SK-N-SH (cell line): Measurements from ENCODE around the gene RPS6KA2.

Experiments used
- EP300 ChIP-seq, 2 experiments: IDR thresholded peaks; 2 replicates each; pipeline versions ENCODE4 v1.4.0 to v1.6.1; 2012; ENCODE audit warnings: borderline replicate concordance in 1 of 2, low read depth in 1 of 2, low read length in 1 of 2
- EZH2phosphoT487 ChIP-seq: fragments of 200-600 bp; sonication (generic); IDR thresholded peaks from 2 replicates; pipeline ENCODE4 v1.6.1; 2017; ENCODE audit warnings: low read depth, mixed run types, mild to moderate bottlenecking, antibody characterized with exemption, moderate library complexity, borderline replicate concordance
- FOXM1 ChIP-seq: IDR thresholded peaks from 2 replicates; pipeline ENCODE4 v1.4.0; 2012; ENCODE audit warnings: low read depth, mild to moderate bottlenecking
- RXRA ChIP-seq: IDR thresholded peaks from 2 replicates; pipeline ENCODE4 v1.4.0; 2012; ENCODE audit warnings: low read depth, mild to moderate bottlenecking, borderline replicate concordance
- TAF1 ChIP-seq: IDR thresholded peaks from 2 replicates; pipeline ENCODE4 v1.6.1; 2012; ENCODE audit warnings: low read depth, mild to moderate bottlenecking, low read length, moderate library complexity, borderline replicate concordance
- TCF12 ChIP-seq: IDR thresholded peaks from 2 replicates; pipeline ENCODE4 v1.4.0; 2012
- TEAD4 ChIP-seq: IDR thresholded peaks from 2 replicates; pipeline ENCODE4 v1.4.0; 2012; ENCODE audit warnings: mild to moderate bottlenecking, borderline replicate concordance; ENCODE audit not compliant: insufficient read depth
- USF2 ChIP-seq: fragments of 150-350 bp; IDR thresholded peaks from 2 replicates; pipeline ENCODE4 v1.6.1; 2017; ENCODE audit warnings: antibody characterized with exemption, low read length, low read depth, borderline replicate concordance
- TF ChIP-seq, protein P1 (sequence below): IDR thresholded peaks from 2 replicates; pipeline ENCODE4 v1.6.1; 2012; ENCODE audit warnings: mild to moderate bottlenecking, low read depth, low read length, moderate library complexity
- TF ChIP-seq, protein P2 (sequence below): fragments of 200-600 bp; sonication (generic); IDR thresholded peaks from 2 replicates; pipeline ENCODE4 v1.6.1; 2017; ENCODE audit warnings: antibody characterized with exemption, mild to moderate bottlenecking, moderate library complexity

GRCh38 chr6:166508726-166509125 lies 118.3 kb downstream of the RPS6KA2 start:
- TF ChIP-seq, protein P1, sequence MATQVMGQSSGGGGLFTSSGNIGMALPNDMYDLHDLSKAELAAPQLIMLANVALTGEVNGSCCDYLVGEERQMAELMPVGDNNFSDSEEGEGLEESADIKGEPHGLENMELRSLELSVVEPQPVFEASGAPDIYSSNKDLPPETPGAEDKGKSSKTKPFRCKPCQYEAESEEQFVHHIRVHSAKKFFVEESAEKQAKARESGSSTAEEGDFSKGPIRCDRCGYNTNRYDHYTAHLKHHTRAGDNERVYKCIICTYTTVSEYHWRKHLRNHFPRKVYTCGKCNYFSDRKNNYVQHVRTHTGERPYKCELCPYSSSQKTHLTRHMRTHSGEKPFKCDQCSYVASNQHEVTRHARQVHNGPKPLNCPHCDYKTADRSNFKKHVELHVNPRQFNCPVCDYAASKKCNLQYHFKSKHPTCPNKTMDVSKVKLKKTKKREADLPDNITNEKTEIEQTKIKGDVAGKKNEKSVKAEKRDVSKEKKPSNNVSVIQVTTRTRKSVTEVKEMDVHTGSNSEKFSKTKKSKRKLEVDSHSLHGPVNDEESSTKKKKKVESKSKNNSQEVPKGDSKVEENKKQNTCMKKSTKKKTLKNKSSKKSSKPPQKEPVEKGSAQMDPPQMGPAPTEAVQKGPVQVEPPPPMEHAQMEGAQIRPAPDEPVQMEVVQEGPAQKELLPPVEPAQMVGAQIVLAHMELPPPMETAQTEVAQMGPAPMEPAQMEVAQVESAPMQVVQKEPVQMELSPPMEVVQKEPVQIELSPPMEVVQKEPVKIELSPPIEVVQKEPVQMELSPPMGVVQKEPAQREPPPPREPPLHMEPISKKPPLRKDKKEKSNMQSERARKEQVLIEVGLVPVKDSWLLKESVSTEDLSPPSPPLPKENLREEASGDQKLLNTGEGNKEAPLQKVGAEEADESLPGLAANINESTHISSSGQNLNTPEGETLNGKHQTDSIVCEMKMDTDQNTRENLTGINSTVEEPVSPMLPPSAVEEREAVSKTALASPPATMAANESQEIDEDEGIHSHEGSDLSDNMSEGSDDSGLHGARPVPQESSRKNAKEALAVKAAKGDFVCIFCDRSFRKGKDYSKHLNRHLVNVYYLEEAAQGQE = no peak
- TF ChIP-seq TCF12 (no peak), TAF1 (no peak), EP300 (IDR thresholded peaks at IDR 0.05; ENCODE audit: borderline replicate concordance in 1 of 2, low read depth in 1 of 2, low read length in 1 of 2) (no peak), USF2 (no peak), TEAD4 (no peak), FOXM1 (no peak), RXRA (no peak), EZH2phosphoT487 (no peak)
- TF ChIP-seq, protein P2, sequence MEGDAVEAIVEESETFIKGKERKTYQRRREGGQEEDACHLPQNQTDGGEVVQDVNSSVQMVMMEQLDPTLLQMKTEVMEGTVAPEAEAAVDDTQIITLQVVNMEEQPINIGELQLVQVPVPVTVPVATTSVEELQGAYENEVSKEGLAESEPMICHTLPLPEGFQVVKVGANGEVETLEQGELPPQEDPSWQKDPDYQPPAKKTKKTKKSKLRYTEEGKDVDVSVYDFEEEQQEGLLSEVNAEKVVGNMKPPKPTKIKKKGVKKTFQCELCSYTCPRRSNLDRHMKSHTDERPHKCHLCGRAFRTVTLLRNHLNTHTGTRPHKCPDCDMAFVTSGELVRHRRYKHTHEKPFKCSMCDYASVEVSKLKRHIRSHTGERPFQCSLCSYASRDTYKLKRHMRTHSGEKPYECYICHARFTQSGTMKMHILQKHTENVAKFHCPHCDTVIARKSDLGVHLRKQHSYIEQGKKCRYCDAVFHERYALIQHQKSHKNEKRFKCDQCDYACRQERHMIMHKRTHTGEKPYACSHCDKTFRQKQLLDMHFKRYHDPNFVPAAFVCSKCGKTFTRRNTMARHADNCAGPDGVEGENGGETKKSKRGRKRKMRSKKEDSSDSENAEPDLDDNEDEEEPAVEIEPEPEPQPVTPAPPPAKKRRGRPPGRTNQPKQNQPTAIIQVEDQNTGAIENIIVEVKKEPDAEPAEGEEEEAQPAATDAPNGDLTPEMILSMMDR = no peak
